H9 (cell line): Measurements from ENCODE around the gene TNFRSF1B. TPM values are rescaled to one million over a fixed set of nuclear protein-coding genes. Genes with fewer than 3 reads are reported as not detected.

ENCODE experiments used
- DNase-seq: peaks from one replicate; pipeline ENCODE4 v3.0.0-alpha.2; 2017
- H2AFZ ChIP-seq: one replicate; pipeline ENCODE4 v1.6.1; 2013; ENCODE audit warnings: mild to moderate bottlenecking, low read length, control low read depth, moderate library complexity
- H2AK5ac ChIP-seq: 2 replicates; pipeline ENCODE4 v1.6.1; 2013; ENCODE audit warnings: low read length, control low read depth, mixed read lengths; ENCODE audit not compliant: insufficient read length
- H2BK120ac ChIP-seq: one replicate; pipeline ENCODE4 v1.6.1; 2013; ENCODE audit warnings: low read depth, mild to moderate bottlenecking, low read length, control low read depth, inconsistent platforms; ENCODE audit not compliant: poor library complexity, severe bottlenecking
- H2BK12ac ChIP-seq: 2 replicates; pipeline ENCODE4 v1.6.1; 2013; ENCODE audit warnings: low read length, control low read depth, mixed read lengths, low read depth; ENCODE audit not compliant: insufficient read length
- H2BK15ac ChIP-seq: 2 replicates; pipeline ENCODE4 v1.6.1; 2013; ENCODE audit warnings: low read depth, low read length, control low read depth
- H2BK20ac ChIP-seq: one replicate; pipeline ENCODE4 v1.6.1; 2013; ENCODE audit warnings: low read depth, mild to moderate bottlenecking, low read length, control low read depth, inconsistent platforms; ENCODE audit not compliant: poor library complexity, severe bottlenecking
- H2BK5ac ChIP-seq: 2 replicates; pipeline ENCODE4 v1.6.1; 2013; ENCODE audit warnings: low read length, control low read depth, mixed read lengths; ENCODE audit not compliant: insufficient read length
- H3K14ac ChIP-seq: 2 replicates; pipeline ENCODE4 v1.6.1; 2013; ENCODE audit warnings: low read length, control low read depth; ENCODE audit not compliant: insufficient read depth
- H3K18ac ChIP-seq: 2 replicates; pipeline ENCODE4 v1.6.1; 2013; ENCODE audit warnings: low read depth, mild to moderate bottlenecking, mixed read lengths, low read length, control low read depth; ENCODE audit not compliant: insufficient read length
- H3K23ac ChIP-seq: 2 replicates; pipeline ENCODE4 v1.6.1; 2013; ENCODE audit warnings: low read length, control low read depth, mixed read lengths, low read depth; ENCODE audit not compliant: insufficient read length
- H3K23me2 ChIP-seq: 2 replicates; pipeline ENCODE4 v1.6.1; 2013; ENCODE audit warnings: low read depth, mild to moderate bottlenecking, mixed read lengths, low read length, control low read depth; ENCODE audit not compliant: insufficient read length, poor library complexity, severe bottlenecking
- H3K27ac ChIP-seq: 2 replicates; pipeline ENCODE4 v1.5.1; 2013; ENCODE audit warnings: low read length, control low read depth, mixed read lengths, low read depth; ENCODE audit not compliant: insufficient read length
- H3K27me3 ChIP-seq: 2 replicates; pipeline ENCODE4 v1.6.1; 2013; ENCODE audit warnings: low read length, control low read depth, inconsistent platforms; ENCODE audit not compliant: insufficient read depth
- H3K4ac ChIP-seq: 2 replicates; pipeline ENCODE4 v1.6.1; 2013; ENCODE audit warnings: low read depth, mild to moderate bottlenecking, control low read depth, inconsistent platforms, low read length, moderate library complexity
- H3K4me1 ChIP-seq: 2 replicates; pipeline ENCODE4 v1.6.1; 2013; ENCODE audit warnings: low read length, control low read depth, inconsistent platforms; ENCODE audit not compliant: insufficient read depth
- H3K4me2 ChIP-seq: 2 replicates; pipeline ENCODE4 v1.6.1; 2013; ENCODE audit warnings: low read length, control low read depth, mixed read lengths; ENCODE audit not compliant: insufficient read length, insufficient read depth
- H3K56ac ChIP-seq: 2 replicates; pipeline ENCODE4 v1.6.1; 2013; ENCODE audit warnings: low read depth, mild to moderate bottlenecking, mixed read lengths, low read length, control low read depth; ENCODE audit not compliant: insufficient read length
- H3K79me1 ChIP-seq: 2 replicates; pipeline ENCODE4 v1.6.1; 2013; ENCODE audit warnings: low read depth, mild to moderate bottlenecking, moderate library complexity, low read length, control low read depth, inconsistent platforms; ENCODE audit not compliant: insufficient read depth, poor library complexity, severe bottlenecking
- H3K79me2 ChIP-seq: 2 replicates; pipeline ENCODE4 v1.6.1; 2013; ENCODE audit warnings: low read length, control low read depth, inconsistent platforms; ENCODE audit not compliant: insufficient read depth
- H3K9ac ChIP-seq: 2 replicates; pipeline ENCODE4 v1.6.1; 2013; ENCODE audit warnings: low read length, control low read depth, mixed read lengths; ENCODE audit not compliant: insufficient read length; ENCODE audit errors: extremely low read depth
- H3K9me3 ChIP-seq: one replicate; pipeline ENCODE4 v1.6.1; 2013; ENCODE audit warnings: low read depth, low read length, inconsistent platforms; ENCODE audit not compliant: control insufficient read depth
- H3T11ph ChIP-seq: one replicate; pipeline ENCODE4 v1.6.1; 2013; ENCODE audit warnings: mild to moderate bottlenecking, low read length, control low read depth, inconsistent platforms
- H4K20me1 ChIP-seq: one replicate; pipeline ENCODE4 v1.6.1; 2013; ENCODE audit not compliant: control insufficient read depth, insufficient read length, insufficient read depth
- H4K5ac ChIP-seq: 2 replicates; pipeline ENCODE4 v1.6.1; 2013; ENCODE audit warnings: low read depth, mild to moderate bottlenecking, mixed read lengths, low read length, control low read depth; ENCODE audit not compliant: insufficient read length
- H4K8ac ChIP-seq: replicated peaks from 2 replicates; pipeline ENCODE4 v1.6.1; 2013; ENCODE audit warnings: low read length, control low read depth, mixed read lengths, low read depth; ENCODE audit not compliant: insufficient read length
- H4K91ac ChIP-seq: 2 replicates; pipeline ENCODE4 v1.6.1; 2013; ENCODE audit warnings: low read depth, mild to moderate bottlenecking, moderate library complexity, mixed read lengths, low read length, control low read depth; ENCODE audit not compliant: insufficient read length
- H3K27ac Mint-ChIP-seq, 3 experiments: 2 replicates in 2 of 3; 3 replicates in 1 of 3; pipeline ENCODE4 v1.8.0; 2020 to 2021; ENCODE audit warnings: mixed read lengths in 3 of 3, mild to moderate bottlenecking in 1 of 3, moderate library complexity in 1 of 3
- H3K27me3 Mint-ChIP-seq: 2 replicates; pipeline ENCODE4 v1.8.0; 2021; ENCODE audit warnings: low read depth, mild to moderate bottlenecking, moderate library complexity, mixed read lengths
- H3K36me3 Mint-ChIP-seq, 3 experiments: 2 replicates in 2 of 3; 3 replicates in 1 of 3; pipeline ENCODE4 v1.8.0; 2020 to 2021; ENCODE audit warnings: low read depth in 3 of 3, mixed read lengths in 3 of 3; ENCODE audit not compliant: insufficient read depth in 1 of 3
- H3K4me1 Mint-ChIP-seq, 2 experiments: 2 replicates each; pipeline ENCODE4 v1.8.0; 2020; ENCODE audit warnings: mixed read lengths in 2 of 2
- H3K4me3 Mint-ChIP-seq, 2 experiments: 2 replicates in 1 of 2; 3 replicates in 1 of 2; pipeline ENCODE4 v1.8.0; 2020 to 2021; ENCODE audit warnings: mild to moderate bottlenecking in 2 of 2, mixed read lengths in 2 of 2, moderate library complexity in 1 of 2
- H3K9me3 Mint-ChIP-seq, 2 experiments: 2 replicates in 1 of 2; 3 replicates in 1 of 2; pipeline ENCODE4 v1.8.0; 2020; ENCODE audit warnings: mild to moderate bottlenecking in 2 of 2, mixed read lengths in 2 of 2, moderate library complexity in 1 of 2
- CTCF ChIP-seq: fragments of 200-600 bp; sonication (generic); conservative IDR thresholded peaks from 3 replicates; pipeline ENCODE4 v1.8.0; 2021; ENCODE audit warnings: antibody characterized with exemption, mild to moderate bottlenecking
- WGBS: extraction: QIAGEN DNeasy Blood & Tissue Kit; methylation state at CpG from one replicate; pipeline ENCODE4 v1.1.7; 2013; ENCODE audit warnings: missing lambda C conversion rate, low lambda C conversion rate, mixed read lengths; ENCODE audit not compliant: insufficient read length; ENCODE audit errors: extremely low coverage; 5-methylcytosine and 5-hydroxymethylcytosine counted together
- total RNA-seq: library from RNA; stranded (reverse); gene quantifications from 2 replicates; pipeline ENCODE4 v1.2.1, GENCODE V29; 2021

The TNFRSF1B gene
- total RNA-seq, 1 experiment from 2014 or later = 0.57 TPM

DNA sequence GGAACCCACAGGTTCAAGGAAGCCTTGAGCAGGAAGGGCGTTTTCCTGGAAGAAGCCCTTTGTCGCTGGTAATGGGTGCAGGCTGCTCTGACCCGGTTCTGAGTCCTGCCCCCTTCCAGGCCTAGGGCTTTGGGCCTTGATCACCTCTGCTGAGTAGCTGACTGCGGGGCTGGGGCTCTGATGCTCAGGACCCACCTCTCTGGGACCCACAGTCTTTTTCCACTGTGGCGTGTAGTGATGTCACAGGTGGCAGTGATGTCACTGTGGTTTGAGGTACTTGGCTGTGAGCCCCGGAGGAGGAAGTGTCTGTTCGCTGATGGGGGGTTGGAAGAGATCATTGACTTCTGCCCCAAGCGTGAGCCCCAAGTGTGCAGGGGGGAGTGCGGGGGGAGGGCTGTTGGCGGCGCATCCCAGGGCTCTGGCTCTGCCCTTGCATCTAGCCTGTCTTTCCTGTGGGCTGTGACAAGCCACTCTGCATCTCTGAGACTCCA, 6.9 kb downstream of the TNFRSF1B start:
- Histone ChIP-seq H2BK20ac (no peak overlapping the region), H4K20me1 (no peaks in the 10 kb centered on the region), H3K4ac (no peak overlapping the region), H4K91ac (no peak overlapping the region), H3K4me2 (no peak overlapping the region), H3K79me2 (no peaks in the 10 kb centered on the region), H3K27me3 (no peaks in the 10 kb centered on the region), H4K5ac (no peak overlapping the region), H2AFZ (no peak overlapping the region), H3K23me2 (no peaks in the 10 kb centered on the region), H3K27ac (no peak overlapping the region), H3K9ac (no peak overlapping the region), H2AK5ac (no peak overlapping the region), H3T11ph (no peak overlapping the region), H3K14ac (no peak overlapping the region), H3K9me3 (no peaks in the 10 kb centered on the region), H3K56ac (no peak overlapping the region), H3K79me1 (no peaks in the 10 kb centered on the region), H2BK15ac (no peak overlapping the region), H2BK120ac (no peak overlapping the region), H2BK12ac (no peak overlapping the region), H4K8ac (no peak overlapping the region), H3K23ac (no peak overlapping the region), H2BK5ac (no peak overlapping the region), H3K4me1 (no peaks in the 10 kb centered on the region; the same call in 1 of the 2 replicates), H3K18ac (no peak overlapping the region)
- H3K4me3 Mint-ChIP-seq = no peak overlapping the region
- H3K36me3 Mint-ChIP-seq = no peaks in the 10 kb centered on the region
- peaks cover 23 to 29% of the 10 kb centered on the region in 2 experiments for H3K4me1 Mint-ChIP-seq
- TF ChIP-seq CTCF = no peak
- no peak for DNase-seq
- no CpG with 5 or more reads among the region's 11 CpGs for WGBS
- no peak overlapping the region for H3K27ac Mint-ChIP-seq
- peaks cover 21% of the 10 kb centered on the region for H3K27me3 Mint-ChIP-seq
- no peaks in the 10 kb centered on the region; a peak in 2 of 5 replicates for H3K9me3 Mint-ChIP-seq
